GM15510 (cell line): Measurements from ENCODE around the gene TMEM231.

ENCODE experiments used
- POLR2A ChIP-seq: IDR thresholded peaks from 3 replicates; pipeline ENCODE4 v1.6.1; 2011; ENCODE audit warnings: borderline replicate concordance; ENCODE audit not compliant: insufficient read length; ENCODE audit errors: extremely low read depth

The TMEM231 gene

GRCh38 chr16:75546293-75546692 lies 9.8 kb downstream of the TMEM231 start:
- no peak for TF ChIP-seq POLR2A

DNA sequence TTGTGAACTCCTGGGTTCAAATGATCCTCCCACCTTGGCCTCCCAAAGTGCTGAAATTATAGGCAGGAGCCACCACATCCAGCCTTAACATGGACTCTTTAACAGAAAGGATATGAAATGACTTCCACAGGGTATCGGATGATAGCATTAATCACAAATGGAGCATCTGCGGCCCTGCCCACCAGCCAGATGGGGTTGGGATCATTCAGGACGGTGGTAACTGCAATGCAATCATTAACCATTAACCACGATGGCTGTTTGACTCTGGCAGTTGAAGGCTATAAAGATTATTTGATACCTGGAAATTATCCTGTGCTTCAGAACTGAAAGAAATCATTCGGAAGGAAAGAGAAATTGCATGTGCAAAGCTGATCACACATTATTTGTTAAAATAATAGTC lies 14.8 kb downstream of the TMEM231 start:
- TF ChIP-seq POLR2A = no peak

DNA sequence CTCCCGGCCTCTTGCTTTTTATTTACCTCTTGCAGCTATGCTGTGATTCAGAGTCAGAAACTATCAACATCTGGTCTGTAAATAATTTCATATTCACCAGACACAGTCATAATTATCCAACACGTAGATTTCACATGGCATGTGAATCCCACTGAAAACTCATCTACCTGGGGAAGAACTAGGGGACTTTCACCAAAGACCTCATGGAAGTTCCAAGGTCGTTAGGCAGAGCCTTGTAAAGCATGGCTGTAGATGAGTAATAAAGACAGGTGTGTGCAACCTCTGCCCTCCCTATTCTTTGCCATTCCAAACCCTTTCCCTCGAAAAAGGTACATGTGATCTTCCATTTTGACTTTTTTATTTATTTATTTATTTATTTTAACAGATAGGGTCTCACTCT lies 18.3 kb downstream of the TMEM231 start:
- no peak for TF ChIP-seq POLR2A

GRCh38 chr16:75535901-75536300 lies 20.2 kb downstream of the TMEM231 start, which contains the start of gene CHST5:
TSS of gene CHST5 (minus strand) at chr16:75536108. CDS start at chr16:75530384, 5,724 bp downstream.
- no peak for TF ChIP-seq POLR2A

- TF ChIP-seq POLR2A = no peak
These were observed 20.7 kb downstream of the TMEM231 start for GRCh38 chr16:75535211-75535843.

- TF ChIP-seq POLR2A = no peak
These were observed 21.4 kb downstream of the TMEM231 start for GRCh38 chr16:75534560-75535205.

GRCh38 chr16:75532791-75533190 lies 23.3 kb downstream of the TMEM231 start:
- TF ChIP-seq POLR2A = no peak

- no peak for TF ChIP-seq POLR2A
These were observed 23.8 kb downstream of the TMEM231 start for GRCh38 chr16:75532142-75532765.

DNA sequence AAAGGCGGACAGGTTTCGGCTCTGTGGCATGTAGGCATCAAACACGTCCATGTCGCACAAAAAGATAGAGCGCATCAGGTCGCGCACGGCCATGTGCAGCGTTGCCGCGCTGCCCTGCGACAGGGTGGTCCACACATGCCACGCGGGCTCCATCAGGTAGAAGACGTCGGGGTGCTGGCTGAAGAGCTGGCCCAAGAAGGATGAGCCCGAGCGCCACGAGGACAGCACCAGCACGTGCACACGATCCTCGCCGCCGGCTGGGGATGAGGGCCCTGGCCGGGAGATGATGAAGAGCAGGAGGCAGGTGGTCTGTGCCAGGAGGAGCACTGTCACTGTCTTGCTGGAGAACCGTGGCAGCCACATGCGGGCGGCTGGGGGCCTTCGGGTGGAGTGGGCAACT lies 26.1 kb downstream of the TMEM231 start:
- no peak for TF ChIP-seq POLR2A

- no peak for TF ChIP-seq POLR2A
These were observed 26.8 kb downstream of the TMEM231 start for GRCh38 chr16:75529056-75529905.

- no peak for TF ChIP-seq POLR2A
These were observed 28.2 kb downstream of the TMEM231 start for GRCh38 chr16:75527825-75528299.

DNA sequence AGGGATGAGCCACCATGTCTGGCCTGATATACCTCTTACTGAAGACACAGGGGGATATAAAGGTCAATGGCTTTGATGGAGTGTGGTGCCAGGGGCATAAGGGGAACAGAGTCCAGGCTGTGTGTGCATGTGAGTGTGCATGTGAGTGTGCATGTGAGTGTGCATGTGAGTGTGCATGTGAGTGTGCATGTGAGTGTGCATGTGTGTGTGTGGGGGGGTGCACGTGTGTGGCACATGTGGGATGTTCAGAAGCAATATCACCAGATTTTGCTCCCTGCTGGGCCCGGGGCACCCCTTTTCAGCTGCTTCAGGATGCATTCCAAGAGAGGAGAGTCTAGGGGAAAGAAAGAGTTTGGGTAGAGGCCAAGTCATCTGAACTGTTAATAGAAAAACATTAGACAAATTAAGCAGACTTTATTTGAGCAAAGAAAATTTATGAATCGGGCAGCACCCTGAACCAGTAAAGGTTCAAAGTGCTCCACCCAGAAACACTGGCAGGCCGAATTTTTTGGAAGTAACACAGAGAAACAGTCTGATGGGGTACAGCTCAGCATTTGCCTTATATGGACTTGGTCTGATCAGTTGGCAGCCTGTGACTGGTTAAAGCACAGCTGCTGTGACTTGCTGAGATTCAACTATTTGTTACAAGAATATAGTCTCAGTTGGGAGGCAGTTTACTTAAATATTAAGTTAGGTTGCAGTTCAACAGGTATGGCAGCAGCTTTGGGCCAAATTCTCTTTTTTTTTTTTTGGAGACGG lies 29.8 kb downstream of the TMEM231 start:
- no peak for TF ChIP-seq POLR2A

- no peak for TF ChIP-seq POLR2A
These were observed 36.9 kb downstream of the TMEM231 start for GRCh38 chr16:75519175-75519574.

- TF ChIP-seq POLR2A = no peak
These were observed 41.8 kb downstream of the TMEM231 start for GRCh38 chr16:75514296-75514695.

DNA sequence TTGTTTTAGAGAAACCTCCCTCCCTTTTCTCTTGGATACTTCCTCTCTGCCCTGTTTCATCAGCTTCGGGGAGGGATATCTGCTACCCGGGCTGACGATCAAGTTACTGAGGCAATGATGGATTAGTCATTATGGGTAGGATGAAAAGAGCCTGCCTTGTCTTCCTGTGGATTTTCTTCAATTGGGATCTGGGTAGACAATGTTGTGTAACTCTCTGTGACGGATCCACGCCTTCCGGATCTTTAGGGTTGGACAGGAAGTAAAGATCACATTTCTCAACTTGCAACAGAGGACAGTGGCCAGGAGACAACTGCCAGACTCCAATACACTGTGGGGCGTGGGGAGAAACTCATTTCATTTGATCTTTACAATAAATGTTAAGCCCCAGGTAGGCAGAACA lies 49.5 kb downstream of the TMEM231 start:
- no peak for TF ChIP-seq POLR2A

DNA sequence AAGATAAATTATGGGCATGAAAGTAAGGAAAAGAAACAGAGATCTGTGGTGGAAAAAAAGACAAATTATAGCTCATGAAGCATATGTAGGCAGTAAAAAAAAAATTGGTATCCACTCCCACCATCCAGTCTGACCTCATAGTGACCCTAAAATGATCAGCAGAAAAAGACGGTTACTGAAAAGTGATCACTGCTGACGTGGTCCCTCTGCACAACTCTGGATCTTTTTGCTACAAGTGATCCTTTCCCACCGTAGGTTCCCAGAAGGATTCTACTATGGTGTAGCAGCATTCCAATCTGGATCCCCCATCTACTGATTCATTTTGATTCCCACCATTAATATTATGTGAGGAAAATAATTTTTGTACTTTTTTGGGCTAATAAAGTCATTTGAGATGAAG lies 49.9 kb downstream of the TMEM231 start:
- no peak for TF ChIP-seq POLR2A
